ENCODE measurements around the gene MYOM1. TPM values are rescaled to one million over a fixed set of nuclear protein-coding genes. Genes with fewer than 3 reads are reported as not detected.

The MYOM1 gene
- total RNA-seq, 1 experiment from 2014 or later = 0.41 TPM

GRCh38 chr18:3117493-3118192 is 102.1 kb downstream of the MYOM1 start:
- Mint-ChIP-seq H3K27ac (ENCODE audit: unreplicated experiment) (peak overlapping the region; percentile 4), H3K9me3 (ENCODE audit: unreplicated experiment) (peaks cover 9% of the 10 kb centered on the region), H3K27me3 (ENCODE audit: insufficient read depth, unreplicated experiment) (no peaks in the 10 kb centered on the region), H3K36me3 (ENCODE audit: insufficient read depth, unreplicated experiment) (no peaks in the 10 kb centered on the region), H3K4me3 (ENCODE audit: unreplicated experiment) (no peak overlapping the region), H3K4me1 (ENCODE audit: low read depth, unreplicated experiment) (peaks cover 43% of the 10 kb centered on the region)
- H3K4me3 ChIP-seq (ENCODE audit: low read depth, low read length) = no peak overlapping the region
- ChIA-PET POLR2A (no interaction called here), CTCF (interaction anchor here (1.0 kb wide), 1 partner anchor 11 kb away, joined by 3 read pairs; no protein-coding TSS in a partner anchor)
- peaks cover 47% of the 10 kb centered on the region for H3K4me1 ChIP-seq
- no peaks in the 10 kb centered on the region for H3K36me3 ChIP-seq (ENCODE audit: control insufficient read depth, insufficient read depth, low read length)
- DNase-seq = no peak
- no peak for TF ChIP-seq CTCF (IDR thresholded peaks at IDR 0.05; ENCODE audit: insufficient read depth in 1 of 2, low read depth in 1 of 2, low read length in 1 of 2, severe bottlenecking in 1 of 2, unreplicated experiment in 1 of 2)
- H3K27me3 ChIP-seq (replicated peaks; ENCODE audit: control insufficient read depth, insufficient read depth, low read length) = no peaks in the 10 kb centered on the region
- no TSS peak for BruUV-seq (replicated peaks)
- no peaks in the 10 kb centered on the region for H3K9me3 ChIP-seq
- intact Hi-C loops (cut with micrococcal nuclease; ENCODE audit: unreplicated experiment) = no loop called here

- no peak overlapping the region for H3K4me3 ChIP-seq (ENCODE audit: low read depth, low read length)
- intact Hi-C loops (cut with micrococcal nuclease; ENCODE audit: unreplicated experiment) = no loop called here
- peaks cover 9% of the 10 kb centered on the region for H3K9me3 Mint-ChIP-seq (ENCODE audit: unreplicated experiment)
Measured at GRCh38 chr18:3115447-3116030, 104.2 kb downstream of the MYOM1 start.

GRCh38 chr18:3114451-3114850 is 105.3 kb downstream of the MYOM1 start:
- BruUV-seq (replicated peaks) = no TSS peak
- no peaks in the 10 kb centered on the region for H3K36me3 Mint-ChIP-seq (ENCODE audit: insufficient read depth, unreplicated experiment)
- H3K27ac Mint-ChIP-seq (ENCODE audit: unreplicated experiment) = no peak overlapping the region
- Histone ChIP-seq H3K4me3 (ENCODE audit: low read depth, low read length) (no peak overlapping the region), H3K36me3 (ENCODE audit: control insufficient read depth, insufficient read depth, low read length) (no peaks in the 10 kb centered on the region), H3K4me1 (peaks cover 56% of the 10 kb centered on the region), H3K9me3 (0 out of 2 replicates have a peak, but pooled peaks cover 6% of the 10 kb centered on the region), H3K27me3 (replicated peaks; ENCODE audit: control insufficient read depth, insufficient read depth, low read length) (no peaks in the 10 kb centered on the region)
- peaks cover 42% of the 10 kb centered on the region for H3K4me1 Mint-ChIP-seq (ENCODE audit: low read depth, unreplicated experiment)
- ChIA-PET CTCF (no interaction called here), POLR2A (interaction anchor here (0.6 kb wide), 1 partner anchor 14 kb away, joined by 8 read pairs; no protein-coding TSS in a partner anchor)
- H3K4me3 Mint-ChIP-seq (ENCODE audit: unreplicated experiment) = no peak overlapping the region
- intact Hi-C loops (cut with micrococcal nuclease; ENCODE audit: unreplicated experiment) = no loop called here
- no peaks in the 10 kb centered on the region for H3K27me3 Mint-ChIP-seq (ENCODE audit: insufficient read depth, unreplicated experiment)
- no peak for TF ChIP-seq CTCF (IDR thresholded peaks at IDR 0.05; ENCODE audit: insufficient read depth in 1 of 2, low read depth in 1 of 2, low read length in 1 of 2, severe bottlenecking in 1 of 2, unreplicated experiment in 1 of 2)
- peaks cover 9% of the 10 kb centered on the region for H3K9me3 Mint-ChIP-seq (ENCODE audit: unreplicated experiment)
- no peak for DNase-seq

More at GRCh38 chr18:3115447-3116030, 104.2 kb downstream of the MYOM1 start:
- peaks cover 43% of the 10 kb centered on the region for H3K4me1 Mint-ChIP-seq (ENCODE audit: low read depth, unreplicated experiment)
- BruUV-seq (replicated peaks) = no TSS peak
- no peak overlapping the region for H3K4me3 Mint-ChIP-seq (ENCODE audit: unreplicated experiment)
- H3K36me3 Mint-ChIP-seq (ENCODE audit: insufficient read depth, unreplicated experiment) = no peaks in the 10 kb centered on the region
- Histone ChIP-seq H3K36me3 (ENCODE audit: control insufficient read depth, insufficient read depth, low read length) (no peaks in the 10 kb centered on the region), H3K27me3 (replicated peaks; ENCODE audit: control insufficient read depth, insufficient read depth, low read length) (no peaks in the 10 kb centered on the region), H3K4me1 (peaks cover 51% of the 10 kb centered on the region), H3K9me3 (no peaks in the 10 kb centered on the region)
- TF ChIP-seq CTCF (IDR thresholded peaks at IDR 0.05; ENCODE audit: insufficient read depth in 1 of 2, low read depth in 1 of 2, low read length in 1 of 2, severe bottlenecking in 1 of 2, unreplicated experiment in 1 of 2) = no peak
- CTCF ChIA-PET = no interaction called here
- no peak for DNase-seq
- no peak overlapping the region for H3K27ac Mint-ChIP-seq (ENCODE audit: unreplicated experiment)
- POLR2A ChIA-PET = no interaction called here
- H3K27me3 Mint-ChIP-seq (ENCODE audit: insufficient read depth, unreplicated experiment) = no peaks in the 10 kb centered on the region

Data from Caco-2 (cell line).